ENCODE data around the gene SLC10A7.

GRCh38 chr4:146235654-146236177, 286.0 kb downstream of the SLC10A7 start:
- no peak for TF ChIP-seq CREM (IDR thresholded peaks at IDR 0.05; ENCODE audit: low read depth)
- TF ChIP-seq CEBPB (IDR thresholded peaks at IDR 0.05; ENCODE audit: borderline replicate concordance in 1 of 2, low read depth in 2 of 2, low read length in 2 of 2): no peak
- no peak for TF ChIP-seq DPF2 (IDR thresholded peaks at IDR 0.05)
- TF ChIP-seq BRCA1 (IDR thresholded peaks at IDR 0.05; ENCODE audit: low read depth, low read length): no peak
- no peak for TF ChIP-seq SUZ12 (IDR thresholded peaks at IDR 0.05; ENCODE audit: unreplicated experiment)
- TF ChIP-seq CTCF (IDR thresholded peaks at IDR 0.05 in 2 of 3, conservative IDR thresholded peaks at IDR 0.05 in 1 of 3; ENCODE audit: control insufficient read depth in 2 of 3, extremely low read depth in 1 of 3, insufficient read depth in 1 of 3, low read depth in 3 of 3, low read length in 3 of 3): no peak
- TF ChIP-seq EZH2 (IDR thresholded peaks at IDR 0.05; ENCODE audit: borderline replicate concordance, control insufficient read depth, low read depth, low read length): no peak
- TF ChIP-seq ELK1 (IDR thresholded peaks at IDR 0.05; ENCODE audit: low read depth, low read length): no peak
- TF ChIP-seq YY1 (IDR thresholded peaks at IDR 0.05; ENCODE audit: low read depth, low read length): no peak
- no peak for TF ChIP-seq CREB1 (IDR thresholded peaks at IDR 0.05; ENCODE audit: low read depth)
- TF ChIP-seq PKNOX1 (IDR thresholded peaks at IDR 0.05): no peak
- no peak for TF ChIP-seq NFIC (IDR thresholded peaks at IDR 0.05; ENCODE audit: low read depth, low read length)
